GM13977 (cell line): Measurements from ENCODE around the gene SLC22A17.

Source experiments
- DNase-seq: peaks from one replicate; pipeline ENCODE4 v3.0.0; 2012; ENCODE audit warnings: low spot score
- CTCF ChIP-seq: IDR thresholded peaks from 2 replicates; pipeline ENCODE4 v1.5.1; 2012; ENCODE audit warnings: mild to moderate bottlenecking, control low read depth; ENCODE audit not compliant: insufficient read depth; ENCODE audit errors: extremely low read depth, missing control alignments
- in situ Hi-C: fragments of 300-500 bp; cut with MboI; formaldehyde crosslinking; loops from one replicate; pipeline ENCODE4 v1.12.0; 2022; ENCODE audit warnings: low sequenced_read_pairs, low pct_unique_long_range_greater_than_20kb, mixed read lengths, inconsistent platforms; ENCODE audit not compliant: unreplicated experiment

SLC22A17 gene

GRCh38 chr14:23324993-23325392 lies 27.7 kb downstream of the SLC22A17 start:
- in situ Hi-C loops, result no loop called here
- no peak for TF ChIP-seq CTCF
- DNase-seq, result no peak

- no peak for DNase-seq
- TF ChIP-seq CTCF, result no peak
- in situ Hi-C loops, result no loop called here
Observed at GRCh38 chr14:23324455-23324846, 28.2 kb downstream of the SLC22A17 start.

DNA sequence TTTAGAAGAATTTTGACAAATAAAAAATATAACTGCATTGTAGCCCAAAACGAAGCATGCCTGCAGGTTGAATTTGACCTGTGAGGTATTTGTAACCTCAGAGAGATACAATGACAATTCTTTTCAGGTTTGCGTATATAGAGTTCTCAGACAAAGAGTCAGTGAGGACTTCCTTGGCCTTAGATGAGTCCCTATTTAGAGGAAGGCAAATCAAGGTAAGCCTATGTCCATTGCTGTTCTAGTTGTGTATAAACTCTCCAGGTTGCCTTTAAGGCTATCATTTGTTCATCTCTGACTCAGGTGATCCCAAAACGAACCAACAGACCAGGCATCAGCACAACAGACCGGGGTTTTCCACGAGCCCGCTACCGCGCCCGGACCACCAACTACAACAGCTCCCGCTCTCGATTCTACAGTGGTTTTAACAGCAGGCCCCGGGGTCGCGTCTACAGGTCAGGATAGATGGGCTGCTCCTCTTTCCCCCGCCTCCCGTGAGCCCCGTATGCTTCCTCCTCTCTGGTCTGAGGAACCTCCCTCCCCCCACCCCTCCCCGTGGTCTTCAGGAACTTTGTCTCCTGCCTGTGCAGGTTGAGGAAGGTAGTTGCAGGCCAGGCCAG lies 28.7 kb downstream of the SLC22A17 start:
- in situ Hi-C loops, result no loop called here
- DNase-seq, result no peak
- no peak for TF ChIP-seq CTCF

GRCh38 chr14:23322568-23323517 lies 29.8 kb downstream of the SLC22A17 start:
- no peak for TF ChIP-seq CTCF
- in situ Hi-C loops, result no loop called here
- no peak for DNase-seq

GRCh38 chr14:23321572-23322547 lies 30.8 kb downstream of the SLC22A17 start:
- peak; percentile 56 for DNase-seq
- in situ Hi-C loops, result no loop called here
- no peak for TF ChIP-seq CTCF
